Nephron progenitor cell (in vitro differentiated cells): Measurements from ENCODE around the gene MPST.
A peak's percentile ranks its signal among the peaks of the same experiment; 100 is the strongest.

Source experiments
- DNase-seq: peaks from one replicate; pipeline ENCODE4 v3.0.0; 2021
- H3K27ac Mint-ChIP-seq: 2 replicates; pipeline ENCODE4 v1.8.0; 2021; ENCODE audit warnings: mild to moderate bottlenecking, moderate library complexity, mixed read lengths
- H3K27me3 Mint-ChIP-seq: 2 replicates; pipeline ENCODE4 v1.8.0; 2021; ENCODE audit warnings: mild to moderate bottlenecking, low read depth, mixed read lengths; ENCODE audit not compliant: poor library complexity
- H3K36me3 Mint-ChIP-seq: 2 replicates; pipeline ENCODE4 v1.8.0; 2021; ENCODE audit warnings: low read depth, mixed read lengths
- H3K4me1 Mint-ChIP-seq: 2 replicates; pipeline ENCODE4 v1.8.0; 2021; ENCODE audit warnings: mixed read lengths
- H3K4me3 Mint-ChIP-seq: 2 replicates; pipeline ENCODE4 v1.8.0; 2021; ENCODE audit warnings: mild to moderate bottlenecking, moderate library complexity, mixed read lengths
- H3K9me3 Mint-ChIP-seq: 2 replicates; pipeline ENCODE4 v1.8.0; 2021; ENCODE audit warnings: mild to moderate bottlenecking, moderate library complexity, mixed read lengths
- CTCF ChIP-seq: fragments of 200-600 bp; sonication (generic); IDR thresholded peaks from 2 replicates; pipeline ENCODE4 v1.5.0; 2021; ENCODE audit warnings: antibody characterized with exemption

MPST gene

GRCh38 chr22:36979016-36979910, 40.3 kb upstream of the MPST start:
- peaks cover 37% of the 10 kb centered on the region for H3K27me3 Mint-ChIP-seq
- no peak for DNase-seq
- no peak for TF ChIP-seq CTCF
- H3K4me1 Mint-ChIP-seq: peaks cover 29% of the 10 kb centered on the region
- H3K36me3 Mint-ChIP-seq: no peaks in the 10 kb centered on the region
- no peaks in the 10 kb centered on the region for H3K9me3 Mint-ChIP-seq
- H3K27ac Mint-ChIP-seq: no peak overlapping the region
- H3K4me3 Mint-ChIP-seq: no peak overlapping the region

- TF ChIP-seq CTCF: no peak
- Mint-ChIP-seq H3K27me3 (peaks cover 31% of the 10 kb centered on the region), H3K9me3 (peaks cover 12% of the 10 kb centered on the region), H3K36me3 (no peaks in the 10 kb centered on the region), H3K4me1 (peaks cover 29% of the 10 kb centered on the region), H3K4me3 (no peak overlapping the region), H3K27ac (no peak overlapping the region)
- no peak for DNase-seq
These were observed 38.2 kb upstream of the MPST start for GRCh38 chr22:36981247-36981775.

GRCh38 chr22:36982136-36982535, 37.4 kb upstream of the MPST start:
- peaks cover 27% of the 10 kb centered on the region for H3K27me3 Mint-ChIP-seq
- H3K27ac Mint-ChIP-seq: peak overlapping the region; percentile 43
- no peak overlapping the region for H3K4me3 Mint-ChIP-seq
- no peak for TF ChIP-seq CTCF
- DNase-seq: no peak
- no peaks in the 10 kb centered on the region for H3K36me3 Mint-ChIP-seq
- peaks cover 20% of the 10 kb centered on the region for H3K9me3 Mint-ChIP-seq
- peaks cover 29% of the 10 kb centered on the region for H3K4me1 Mint-ChIP-seq

- peaks cover 28% of the 10 kb centered on the region for H3K9me3 Mint-ChIP-seq
- no peak overlapping the region for H3K4me3 Mint-ChIP-seq
- no peaks in the 10 kb centered on the region for H3K36me3 Mint-ChIP-seq
- H3K27ac Mint-ChIP-seq: no peak overlapping the region
- TF ChIP-seq CTCF: no peak
- H3K27me3 Mint-ChIP-seq: peaks cover 30% of the 10 kb centered on the region
- no peak for DNase-seq
- peaks cover 17% of the 10 kb centered on the region for H3K4me1 Mint-ChIP-seq
These were observed 34.2 kb upstream of the MPST start for GRCh38 chr22:36985211-36985889.

GRCh38 chr22:36986242-36986821, 33.2 kb upstream of the MPST start:
- Mint-ChIP-seq H3K36me3 (no peaks in the 10 kb centered on the region), H3K27me3 (peaks cover 27% of the 10 kb centered on the region), H3K4me3 (no peak overlapping the region), H3K9me3 (peaks cover 28% of the 10 kb centered on the region), H3K27ac (no peak overlapping the region), H3K4me1 (peaks cover 10% of the 10 kb centered on the region)
- peak; percentile 61 for TF ChIP-seq CTCF
- DNase-seq: peak; percentile 44
